ENCODE data around the gene CNTNAP2. TPM values are rescaled to one million over a fixed set of nuclear protein-coding genes. Genes with fewer than 3 reads are reported as not detected.

The CNTNAP2 gene
- total and polyA plus RNA-seq, 9 of the 15 experiments (the other 6 are each of a cell fraction or from before 2014, with no cell fraction given) = 0.04 to 0.62 (median 0.09) TPM; not detected in 4

- ChIA-PET CTCF (ENCODE audit: low intra/inter-chr PET ratio) (no interaction called here), POLR2A (no interaction called here)
- Histone ChIP-seq H2AFZ (ENCODE audit: low read depth, low read length) (no peak overlapping the region), H3K27me3 (ENCODE audit: control insufficient read depth in 2 of 2, insufficient read depth in 2 of 2, low read length in 2 of 2) (peaks cover 0 to 5% of the 10 kb centered on the region in 2 experiments; a peak in 1 of 5 replicates), H3K4me2 (ENCODE audit: insufficient read depth, low read length) (no peak overlapping the region), H3K36me3 (ENCODE audit: control insufficient read depth, insufficient read depth, low read length) (no peaks in the 10 kb centered on the region), H3K9me1 (ENCODE audit: control insufficient read depth, insufficient read depth, low read length) (no peaks in the 10 kb centered on the region), H4K20me1 (replicated peaks; ENCODE audit: control insufficient read depth, insufficient read depth, low read length) (no peaks in the 10 kb centered on the region), H3K4me1 (replicated peaks in 1 of 2; ENCODE audit: control insufficient read depth in 2 of 2, insufficient read depth in 2 of 2, low read length in 2 of 2) (no peaks in the 10 kb centered on the region), H3K9ac (ENCODE audit: insufficient read depth in 1 of 2, low read depth in 2 of 2, low read length in 2 of 2) (no peak overlapping the region), H3K79me2 (ENCODE audit: control insufficient read depth, insufficient read depth, low read length) (no peaks in the 10 kb centered on the region), H3K9me3 (replicated peaks; ENCODE audit: control insufficient read depth, insufficient read depth, low read depth, low read length) (no peaks in the 10 kb centered on the region), H3K27ac (ENCODE audit: extremely low read depth, low read depth, low read length) (no peak overlapping the region), H3K4me3 (no peak overlapping the region)
- 3% methylated on average over 9 of the region's 9 CpGs for WGBS (ENCODE audit: insufficient coverage, low coverage, missing lambda C conversion rate)
- in situ Hi-C loops (cut with MboI) (no loop called here), intact Hi-C loops (cut with micrococcal nuclease) (no loop called here)
- BruUV-seq (replicated peaks) = no TSS peak
- DNase-seq (ENCODE audit: extremely low read depth in 1 of 4, low spot score in 3 of 4) = no peak
- no peak for ATAC-seq
- FAIRE-seq = no peak
- peak; percentile 12 for TF ChIP-seq RBM25 (IDR thresholded peaks at IDR 0.05; ENCODE audit: low read depth, low read length, severe bottlenecking)
- no peak for TF ChIP-seq ZNF76 (CRISPR knock-in tag; IDR thresholded peaks at IDR 0.05; ENCODE audit: borderline replicate concordance)
Observed at GRCh38 chr7:148204639-148205304, 2088.2 kb downstream of the CNTNAP2 start.

GRCh38 chr7:148209643-148210190, 2093.1 kb downstream of the CNTNAP2 start:
- BruUV-seq (replicated peaks) = no TSS peak
- no peaks in the 10 kb centered on the region for H3K36me3 ChIP-seq (ENCODE audit: control insufficient read depth, insufficient read depth, low read length)
- ChIA-PET CTCF (ENCODE audit: low intra/inter-chr PET ratio) (no interaction called here), POLR2A (interaction anchor here (0.6 to 0.7 kb wide), 2 partner anchors 55 to 58 kb away, joined by 3 read pairs; no protein-coding TSS in a partner anchor)
- no peak overlapping the region for H3K9ac ChIP-seq (ENCODE audit: insufficient read depth in 1 of 2, low read depth in 2 of 2, low read length in 2 of 2)
- H3K27ac ChIP-seq (ENCODE audit: extremely low read depth, low read depth, low read length) = no peak overlapping the region
- no peak overlapping the region for H3K4me3 ChIP-seq
- H3K4me2 ChIP-seq (ENCODE audit: insufficient read depth, low read length) = no peak overlapping the region
- H2AFZ ChIP-seq (ENCODE audit: low read depth, low read length) = no peak overlapping the region
- no peak for TF ChIP-seq PKNOX1 (IDR thresholded peaks at IDR 0.05)
- TF ChIP-seq HDAC6 (IDR thresholded peaks at IDR 0.05; ENCODE audit: low read depth, low read length) = no peak
- TF ChIP-seq SP2 (IDR thresholded peaks at IDR 0.05; ENCODE audit: extremely low read depth, low read depth, low read length, poor library complexity, severe bottlenecking) = no peak
- in situ Hi-C loops (cut with MboI) = no loop called here
- DNase-seq (ENCODE audit: extremely low read depth in 1 of 4, low spot score in 3 of 4) (no peak), ATAC-seq (no peak), FAIRE-seq (no peak)
- no peaks in the 10 kb centered on the region for H3K9me3 ChIP-seq (replicated peaks; ENCODE audit: control insufficient read depth, insufficient read depth, low read depth, low read length)
- intact Hi-C loops (cut with micrococcal nuclease) = no loop called here
- no peaks in the 10 kb centered on the region for H3K4me1 ChIP-seq (replicated peaks in 1 of 2; ENCODE audit: control insufficient read depth in 2 of 2, insufficient read depth in 2 of 2, low read length in 2 of 2)
- 2% methylated on average over 6 of the region's 6 CpGs for WGBS (ENCODE audit: insufficient coverage, low coverage, missing lambda C conversion rate)
- H3K79me2 ChIP-seq (ENCODE audit: control insufficient read depth, insufficient read depth, low read length) = no peaks in the 10 kb centered on the region
- no peaks in the 10 kb centered on the region for H4K20me1 ChIP-seq (replicated peaks; ENCODE audit: control insufficient read depth, insufficient read depth, low read length)
- no peaks in the 10 kb centered on the region for H3K9me1 ChIP-seq (ENCODE audit: control insufficient read depth, insufficient read depth, low read length)
- peaks cover 2 to 13% of the 10 kb centered on the region in 2 experiments; a peak in 3 of 5 replicates for H3K27me3 ChIP-seq (ENCODE audit: control insufficient read depth in 2 of 2, insufficient read depth in 2 of 2, low read length in 2 of 2)
